LNCaP clone FGC (cell line): ENCODE measurements around the gene TBX5.

Experiments used
- DNase-seq: peaks from one replicate; pipeline ENCODE4 v3.0.0-alpha.2; 2011; ENCODE audit warnings: low read depth
- H3K4me3 ChIP-seq: 2 replicates; pipeline ENCODE4 v1.5.1; 2011; ENCODE audit warnings: mild to moderate bottlenecking, low read depth, low read length, control low read depth
- TF ChIP-seq, protein P1 (sequence below): IDR thresholded peaks from 2 replicates; pipeline ENCODE4 v1.5.1; 2012; ENCODE audit warnings: mild to moderate bottlenecking; ENCODE audit not compliant: control insufficient read depth, insufficient read depth; ENCODE audit errors: extremely low read depth

TBX5 gene

DNA sequence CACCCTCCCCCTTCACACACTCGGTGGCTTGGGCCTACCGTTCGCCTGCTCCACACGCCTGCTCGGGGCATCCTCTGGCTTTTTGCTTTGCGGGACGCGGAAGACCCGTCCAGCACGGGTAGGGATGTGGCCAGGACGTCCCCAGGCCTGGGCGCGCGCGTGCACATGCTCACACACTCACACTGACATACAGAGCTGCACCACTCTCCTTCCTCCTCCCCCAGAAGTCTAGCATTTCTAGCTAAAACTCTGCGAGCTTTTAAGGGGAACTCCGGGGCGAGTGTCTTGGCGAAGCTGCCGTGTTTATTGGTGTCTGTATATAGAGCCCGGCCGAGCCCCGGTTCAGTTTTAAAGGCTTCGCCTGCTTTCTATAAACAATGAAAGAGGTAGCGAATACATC lies 5.0 kb downstream of the TBX5 start:
- H3K4me3 ChIP-seq: no peak overlapping the region
- TF ChIP-seq, protein P1, sequence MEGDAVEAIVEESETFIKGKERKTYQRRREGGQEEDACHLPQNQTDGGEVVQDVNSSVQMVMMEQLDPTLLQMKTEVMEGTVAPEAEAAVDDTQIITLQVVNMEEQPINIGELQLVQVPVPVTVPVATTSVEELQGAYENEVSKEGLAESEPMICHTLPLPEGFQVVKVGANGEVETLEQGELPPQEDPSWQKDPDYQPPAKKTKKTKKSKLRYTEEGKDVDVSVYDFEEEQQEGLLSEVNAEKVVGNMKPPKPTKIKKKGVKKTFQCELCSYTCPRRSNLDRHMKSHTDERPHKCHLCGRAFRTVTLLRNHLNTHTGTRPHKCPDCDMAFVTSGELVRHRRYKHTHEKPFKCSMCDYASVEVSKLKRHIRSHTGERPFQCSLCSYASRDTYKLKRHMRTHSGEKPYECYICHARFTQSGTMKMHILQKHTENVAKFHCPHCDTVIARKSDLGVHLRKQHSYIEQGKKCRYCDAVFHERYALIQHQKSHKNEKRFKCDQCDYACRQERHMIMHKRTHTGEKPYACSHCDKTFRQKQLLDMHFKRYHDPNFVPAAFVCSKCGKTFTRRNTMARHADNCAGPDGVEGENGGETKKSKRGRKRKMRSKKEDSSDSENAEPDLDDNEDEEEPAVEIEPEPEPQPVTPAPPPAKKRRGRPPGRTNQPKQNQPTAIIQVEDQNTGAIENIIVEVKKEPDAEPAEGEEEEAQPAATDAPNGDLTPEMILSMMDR: no peak
- DNase-seq: no peak

DNA sequence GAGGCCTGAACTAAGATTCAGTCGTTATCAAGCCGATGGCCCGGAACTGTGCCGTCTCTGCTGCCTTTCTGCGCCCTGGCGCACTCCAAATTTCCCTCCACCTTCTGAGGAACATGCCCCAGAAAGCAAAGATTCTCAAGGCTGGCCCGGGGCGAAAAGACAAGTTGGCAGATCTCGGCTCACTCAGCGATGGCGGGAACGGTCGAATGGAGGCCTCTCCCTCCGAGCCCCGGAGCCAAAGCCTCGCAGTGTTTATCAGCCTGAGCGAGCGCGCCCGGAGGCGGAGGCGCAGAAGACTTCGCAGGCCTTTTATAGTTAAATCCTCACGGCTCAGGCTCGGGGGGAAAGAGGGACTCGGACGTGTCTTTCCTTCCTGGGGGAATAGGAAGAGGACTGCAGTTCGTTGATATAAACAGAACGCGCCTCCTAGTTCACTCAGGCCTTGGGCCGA lies 5.6 kb downstream of the TBX5 start:
- H3K4me3 ChIP-seq: no peak overlapping the region
- DNase-seq: no peak
- TF ChIP-seq, protein P1: no peak

DNA sequence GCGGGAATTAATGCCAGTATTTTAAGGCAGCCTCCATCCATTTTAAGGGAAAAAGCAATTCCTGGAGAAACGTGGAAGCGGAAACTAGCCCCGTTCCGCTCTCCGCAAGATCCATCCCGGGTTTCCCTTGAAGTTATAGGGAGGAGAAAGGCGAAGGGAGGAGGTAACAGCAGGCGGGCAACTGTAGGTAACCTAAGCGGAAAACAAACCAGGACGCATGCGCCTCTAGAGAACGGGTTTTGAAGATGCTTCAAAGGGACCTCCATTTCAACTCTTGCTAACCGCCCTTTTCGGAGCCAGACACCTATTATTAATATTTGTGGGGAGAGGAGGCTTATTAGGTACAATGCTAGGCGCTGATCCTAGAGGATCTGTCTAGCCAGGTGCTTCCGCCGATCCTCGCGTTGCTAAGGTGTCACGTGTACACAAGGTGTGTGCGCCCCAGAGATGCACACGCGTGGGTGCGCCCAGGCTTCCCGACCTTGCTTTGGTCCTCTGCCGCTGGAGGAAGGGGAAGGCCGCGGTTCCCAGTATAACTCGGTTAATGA lies 6.2 kb downstream of the TBX5 start:
- peak; percentile 50 for DNase-seq
- 0 out of 2 replicates have a peak overlapping the region, but pooled peaks have one; percentile 16 for H3K4me3 ChIP-seq
- TF ChIP-seq, protein P1: no peak

DNA sequence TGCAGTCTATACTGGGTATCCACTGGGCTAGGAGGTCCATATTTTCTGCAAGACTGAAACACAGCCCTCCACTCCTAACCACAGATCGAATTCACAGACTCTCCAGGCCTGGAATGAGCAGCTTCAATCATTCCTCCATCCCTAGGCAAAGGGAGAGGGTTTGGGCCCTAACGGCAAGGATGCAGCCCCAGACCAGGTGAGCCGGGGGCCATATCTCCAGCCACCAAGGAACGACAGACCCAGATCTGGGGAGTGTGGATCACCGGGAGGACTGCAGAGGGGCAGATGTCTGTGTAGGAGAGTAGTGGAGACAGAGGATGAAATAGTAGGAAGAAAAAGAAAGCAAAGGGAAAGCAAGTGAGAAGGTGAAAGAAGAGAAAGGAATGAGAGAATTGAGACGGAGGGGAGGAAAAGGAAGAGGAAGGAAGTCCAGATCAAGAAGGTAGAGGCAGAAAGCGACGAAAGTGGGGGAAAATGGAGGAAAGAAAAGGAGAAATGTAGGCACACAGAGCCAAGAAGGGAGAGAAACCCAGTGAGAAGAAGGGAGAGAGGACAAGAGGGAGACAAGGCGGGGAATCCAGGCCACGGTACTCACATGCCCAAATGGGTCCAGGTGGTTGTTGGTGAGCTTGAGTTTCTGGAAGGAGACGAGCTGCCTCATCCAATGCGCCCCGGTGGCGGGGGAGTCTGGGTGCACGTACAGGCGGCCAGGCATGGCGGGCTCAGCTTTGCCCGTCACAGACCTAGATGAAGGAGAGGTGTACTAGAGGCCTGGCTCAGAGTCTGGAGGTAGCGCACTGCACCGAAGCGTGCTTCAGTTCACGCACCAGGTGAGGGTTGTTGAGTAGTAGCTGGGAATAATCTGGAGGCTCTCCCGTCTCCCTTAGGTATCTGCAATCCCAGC lies 7.7 kb downstream of the TBX5 start:
- TF ChIP-seq, protein P1: no peak
- H3K4me3 ChIP-seq: no peak overlapping the region
- no peak for DNase-seq

DNA sequence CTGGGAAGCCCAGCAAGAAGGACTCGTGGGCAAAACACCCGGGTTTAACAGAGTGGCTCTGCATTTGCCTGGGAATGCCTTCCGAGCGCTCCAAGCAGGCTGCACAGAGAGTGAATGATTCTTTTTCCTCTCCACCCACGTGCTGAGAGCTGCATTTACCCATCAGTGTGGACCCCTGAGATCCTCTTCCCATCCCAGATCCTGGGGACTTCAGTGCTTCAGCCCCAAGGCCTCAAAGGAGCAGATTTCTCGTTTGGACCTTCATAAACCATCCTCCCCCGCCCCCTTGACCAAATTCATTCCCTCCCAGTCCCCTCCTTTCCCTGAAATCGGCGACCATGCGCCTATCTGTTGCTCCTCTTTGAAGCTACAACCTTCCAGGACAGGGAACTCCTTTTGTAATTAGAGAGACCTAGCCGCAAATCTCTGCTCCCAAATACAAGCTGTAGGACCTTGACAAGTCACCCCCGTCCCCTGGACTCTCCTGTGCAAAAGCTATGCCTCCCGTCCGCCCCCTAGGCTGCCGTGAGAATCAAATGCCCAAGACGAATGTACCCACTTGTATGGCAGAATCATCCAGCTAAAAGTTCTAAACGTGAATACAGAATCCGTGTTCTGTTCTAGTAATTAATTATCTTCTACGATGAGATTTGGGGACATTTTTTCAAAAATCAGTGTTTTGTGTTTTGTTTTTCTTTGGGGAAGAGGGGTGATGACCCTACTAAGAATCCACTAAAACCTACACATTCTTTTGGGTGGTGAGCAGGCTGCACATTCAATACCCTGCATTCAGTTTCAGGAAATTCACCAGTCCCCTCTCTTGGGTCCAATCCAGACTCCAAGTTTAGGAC lies 8.8 kb downstream of the TBX5 start:
- no peak for DNase-seq
- TF ChIP-seq, protein P1: no peak
- H3K4me3 ChIP-seq: no peak overlapping the region

DNA sequence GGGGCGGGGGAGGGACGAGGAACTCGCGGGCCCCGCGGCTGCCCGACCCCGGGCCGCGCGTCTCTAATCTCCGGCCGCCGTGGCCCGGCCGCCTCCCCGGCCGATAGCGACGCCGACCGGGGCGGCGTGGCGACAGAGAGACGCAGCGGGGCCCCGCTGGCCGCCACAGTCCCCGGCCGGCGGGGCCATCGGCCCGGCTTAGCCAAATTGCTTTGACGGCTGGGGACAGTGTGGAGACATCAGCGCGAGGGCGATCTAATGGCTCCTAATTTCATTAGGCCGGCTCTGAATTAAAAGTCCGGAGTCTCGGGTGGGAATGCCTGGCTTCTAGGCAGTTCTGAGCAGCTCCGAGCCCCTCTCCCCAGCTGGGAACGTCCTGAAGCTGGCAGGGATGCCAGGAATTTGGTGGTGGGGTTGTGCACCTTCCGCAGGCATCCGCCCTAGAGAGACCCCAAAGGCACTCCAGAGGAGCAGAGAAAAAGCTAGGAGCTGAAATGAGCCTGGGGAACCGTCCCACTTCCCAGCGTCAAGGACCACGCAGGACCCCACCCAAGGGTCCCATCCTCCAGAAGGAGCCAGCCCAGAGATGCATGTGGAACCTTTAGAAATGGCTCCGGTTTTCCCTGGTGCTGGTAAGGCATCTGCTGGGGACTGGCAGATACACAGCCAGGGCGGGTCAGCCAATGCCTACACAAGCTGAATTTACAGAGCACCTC lies 9.6 kb downstream of the TBX5 start:
- DNase-seq: no peak
- peak overlapping the region; percentile 21; the same call in 1 of the 2 replicates for H3K4me3 ChIP-seq
- TF ChIP-seq, protein P1: no peak
